Nephron progenitor cell (in vitro differentiated cells): ENCODE measurements around the gene MTCH1.
"Not testable (repeated sequence)": the region's sequence is repeated elsewhere in the genome, so short reads cannot be mapped to it uniquely, and the experiment has no call there.

ENCODE experiments used
- DNase-seq: peaks from one replicate; pipeline ENCODE4 v3.0.0; 2021
- H3K27ac Mint-ChIP-seq: 2 replicates; pipeline ENCODE4 v1.8.0; 2021; ENCODE audit warnings: mild to moderate bottlenecking, moderate library complexity, mixed read lengths
- H3K27me3 Mint-ChIP-seq: 2 replicates; pipeline ENCODE4 v1.8.0; 2021; ENCODE audit warnings: mild to moderate bottlenecking, low read depth, mixed read lengths; ENCODE audit not compliant: poor library complexity
- H3K36me3 Mint-ChIP-seq: 2 replicates; pipeline ENCODE4 v1.8.0; 2021; ENCODE audit warnings: low read depth, mixed read lengths
- H3K4me1 Mint-ChIP-seq: 2 replicates; pipeline ENCODE4 v1.8.0; 2021; ENCODE audit warnings: mixed read lengths
- H3K4me3 Mint-ChIP-seq: 2 replicates; pipeline ENCODE4 v1.8.0; 2021; ENCODE audit warnings: mild to moderate bottlenecking, moderate library complexity, mixed read lengths
- H3K9me3 Mint-ChIP-seq: 2 replicates; pipeline ENCODE4 v1.8.0; 2021; ENCODE audit warnings: mild to moderate bottlenecking, moderate library complexity, mixed read lengths
- TF ChIP-seq, protein P1 (sequence below): fragments of 200-600 bp; sonication (generic); IDR thresholded peaks from 2 replicates; pipeline ENCODE4 v1.5.0; 2021; ENCODE audit warnings: antibody characterized with exemption

The MTCH1 gene

DNA sequence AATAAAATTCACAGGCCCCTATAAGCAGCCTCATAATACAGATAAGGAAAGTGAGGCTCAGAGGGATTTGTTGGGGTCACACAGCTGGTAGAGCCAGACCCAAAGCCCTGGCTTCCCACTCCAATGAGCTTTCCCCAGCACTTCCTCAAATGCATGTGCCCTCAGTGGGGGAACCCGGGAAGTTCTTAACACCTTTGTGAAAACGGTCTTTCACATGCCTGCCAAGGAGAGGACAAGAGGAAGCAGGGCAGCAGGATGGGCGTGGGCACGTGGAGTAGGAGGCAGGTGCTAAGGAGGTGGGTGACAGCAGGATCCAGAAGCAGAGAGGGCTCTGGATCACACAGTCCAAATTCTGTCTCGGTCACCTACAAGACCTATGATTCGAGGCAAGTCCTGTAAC is 30.9 kb downstream of the MTCH1 start:
- DNase-seq, result no peak
- H3K27ac Mint-ChIP-seq, result no peak overlapping the region
- peaks cover 5% of the 10 kb centered on the region for H3K4me1 Mint-ChIP-seq
- no peaks in the 10 kb centered on the region for H3K9me3 Mint-ChIP-seq
- no peaks in the 10 kb centered on the region for H3K36me3 Mint-ChIP-seq
- H3K27me3 Mint-ChIP-seq, result peaks cover 26% of the 10 kb centered on the region
- H3K4me3 Mint-ChIP-seq, result no peak overlapping the region
- TF ChIP-seq, protein P1, sequence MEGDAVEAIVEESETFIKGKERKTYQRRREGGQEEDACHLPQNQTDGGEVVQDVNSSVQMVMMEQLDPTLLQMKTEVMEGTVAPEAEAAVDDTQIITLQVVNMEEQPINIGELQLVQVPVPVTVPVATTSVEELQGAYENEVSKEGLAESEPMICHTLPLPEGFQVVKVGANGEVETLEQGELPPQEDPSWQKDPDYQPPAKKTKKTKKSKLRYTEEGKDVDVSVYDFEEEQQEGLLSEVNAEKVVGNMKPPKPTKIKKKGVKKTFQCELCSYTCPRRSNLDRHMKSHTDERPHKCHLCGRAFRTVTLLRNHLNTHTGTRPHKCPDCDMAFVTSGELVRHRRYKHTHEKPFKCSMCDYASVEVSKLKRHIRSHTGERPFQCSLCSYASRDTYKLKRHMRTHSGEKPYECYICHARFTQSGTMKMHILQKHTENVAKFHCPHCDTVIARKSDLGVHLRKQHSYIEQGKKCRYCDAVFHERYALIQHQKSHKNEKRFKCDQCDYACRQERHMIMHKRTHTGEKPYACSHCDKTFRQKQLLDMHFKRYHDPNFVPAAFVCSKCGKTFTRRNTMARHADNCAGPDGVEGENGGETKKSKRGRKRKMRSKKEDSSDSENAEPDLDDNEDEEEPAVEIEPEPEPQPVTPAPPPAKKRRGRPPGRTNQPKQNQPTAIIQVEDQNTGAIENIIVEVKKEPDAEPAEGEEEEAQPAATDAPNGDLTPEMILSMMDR, result no peak

DNA sequence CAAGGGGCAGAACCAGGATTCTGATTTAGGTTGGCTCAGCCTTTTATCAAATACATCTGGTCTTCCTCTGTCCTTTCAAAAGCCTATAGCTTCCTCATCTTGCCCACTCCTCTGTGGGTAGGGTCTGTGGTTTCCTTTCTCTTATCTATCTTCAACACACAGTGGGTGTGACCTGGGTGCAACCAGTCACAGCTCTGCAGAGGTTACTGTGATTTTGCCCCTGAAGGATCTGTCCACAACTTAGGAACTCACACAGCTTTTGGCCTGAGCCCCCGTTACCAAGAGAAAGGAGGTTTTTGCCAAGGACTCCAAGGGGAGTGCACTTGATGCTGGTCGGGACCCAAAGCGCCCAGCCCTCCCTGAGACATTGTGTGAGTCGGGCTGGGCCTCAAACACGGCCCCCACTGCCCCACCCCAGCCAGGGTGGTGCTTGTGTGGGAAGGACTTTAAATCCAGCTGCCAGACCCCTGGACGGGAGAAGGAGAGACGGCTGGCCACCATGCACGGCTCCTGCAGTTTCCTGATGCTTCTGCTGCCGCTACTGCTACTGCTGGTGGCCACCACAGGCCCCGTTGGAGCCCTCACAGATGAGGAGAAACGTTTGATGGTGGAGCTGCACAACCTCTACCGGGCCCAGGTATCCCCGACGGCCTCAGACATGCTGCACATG is 31.6 kb downstream of the MTCH1 start, which contains the start of gene PI16:
Gene PI16, plus strand, starts transcription at position 477 of the 670 bp plus-strand sequence. Its CDS starts 23 bp downstream, at position 500.
- Mint-ChIP-seq H3K27ac (no peak within 1 kb of the TSS), H3K4me3 (no peak within 1 kb of the TSS), H3K27me3 (peaks cover 26% of the 10 kb centered on the region), H3K4me1 (peaks cover 5% of the 10 kb centered on the region), H3K9me3 (no peaks in the 10 kb centered on the region), H3K36me3 (no peaks in the 10 kb centered on the region)
- no peak for DNase-seq
- TF ChIP-seq, protein P1, result no peak

DNA sequence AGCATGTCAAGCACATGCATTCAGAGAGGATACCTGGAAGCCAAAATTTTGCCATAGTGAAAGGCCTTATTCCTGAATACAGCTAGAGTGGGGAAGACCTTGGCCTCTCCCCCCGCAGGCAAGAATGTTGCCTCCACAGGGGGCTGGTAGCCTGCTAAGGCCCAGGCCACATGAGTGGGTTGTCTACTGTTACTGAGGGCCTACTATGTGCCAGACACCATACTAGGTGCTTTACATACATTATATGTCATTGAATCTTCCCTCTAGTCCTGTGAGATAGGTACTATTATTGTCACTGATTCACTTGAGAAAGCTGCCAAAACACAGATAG is 32.1 kb downstream of the MTCH1 start:
- H3K9me3 Mint-ChIP-seq, result no peaks in the 10 kb centered on the region
- peaks cover 29% of the 10 kb centered on the region for H3K27me3 Mint-ChIP-seq
- no peak overlapping the region for H3K27ac Mint-ChIP-seq
- TF ChIP-seq, protein P1, result no peak
- no peak overlapping the region for H3K4me3 Mint-ChIP-seq
- no peak for DNase-seq
- peaks cover 5% of the 10 kb centered on the region for H3K4me1 Mint-ChIP-seq
- no peaks in the 10 kb centered on the region for H3K36me3 Mint-ChIP-seq

DNA sequence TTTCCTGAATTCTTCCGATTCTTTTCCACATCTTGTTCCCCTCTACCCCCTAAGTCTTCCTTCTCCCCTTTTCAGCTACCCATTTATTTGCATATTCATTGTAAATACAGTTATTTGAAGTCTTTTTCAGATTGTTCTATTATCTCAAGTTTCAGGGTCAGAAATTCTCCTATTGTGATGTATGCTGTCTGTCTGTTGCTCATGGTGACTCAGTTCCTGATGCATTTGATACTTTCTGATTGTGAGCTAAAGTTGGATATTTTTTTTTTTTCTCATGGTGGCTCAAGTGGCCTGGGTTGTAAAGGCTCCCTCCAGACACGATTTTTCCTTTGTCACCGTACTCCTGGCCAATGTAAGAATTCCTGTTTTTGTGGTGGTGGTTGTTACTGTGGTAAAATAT is 36.4 kb downstream of the MTCH1 start:
- no peak for DNase-seq
- Mint-ChIP-seq H3K27me3 (peaks cover 41% of the 10 kb centered on the region), H3K9me3 (no peaks in the 10 kb centered on the region), H3K36me3 (no peaks in the 10 kb centered on the region), H3K27ac (no peak overlapping the region), H3K4me1 (no peaks in the 10 kb centered on the region), H3K4me3 (no peak overlapping the region)
- TF ChIP-seq, protein P1, result no peak

DNA sequence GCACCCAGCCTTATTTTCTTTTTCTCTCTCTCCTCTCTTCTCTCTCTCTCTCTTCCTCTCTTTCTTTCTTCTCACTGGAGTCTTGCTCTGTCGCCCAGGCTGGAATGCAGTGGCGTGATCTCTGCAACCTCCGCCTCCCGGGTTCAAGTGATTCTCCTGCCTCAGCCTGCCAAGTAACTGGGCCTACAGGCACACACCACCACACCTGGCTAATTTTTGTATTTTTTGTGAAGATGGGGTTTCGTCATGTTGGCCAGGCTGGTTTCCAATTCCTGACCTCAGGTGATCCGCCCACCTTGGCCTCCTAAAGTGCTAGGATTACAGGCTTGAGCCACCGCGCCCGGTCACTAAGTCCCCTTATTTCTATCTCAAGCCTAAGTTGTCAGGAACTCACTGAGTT is 36.9 kb downstream of the MTCH1 start:
- H3K27me3 Mint-ChIP-seq, result peaks cover 42% of the 10 kb centered on the region
- H3K9me3 Mint-ChIP-seq, DNase-seq, H3K4me3 Mint-ChIP-seq, H3K36me3 Mint-ChIP-seq, H3K4me1 Mint-ChIP-seq, H3K27ac Mint-ChIP-seq: not testable (repeated sequence)

DNA sequence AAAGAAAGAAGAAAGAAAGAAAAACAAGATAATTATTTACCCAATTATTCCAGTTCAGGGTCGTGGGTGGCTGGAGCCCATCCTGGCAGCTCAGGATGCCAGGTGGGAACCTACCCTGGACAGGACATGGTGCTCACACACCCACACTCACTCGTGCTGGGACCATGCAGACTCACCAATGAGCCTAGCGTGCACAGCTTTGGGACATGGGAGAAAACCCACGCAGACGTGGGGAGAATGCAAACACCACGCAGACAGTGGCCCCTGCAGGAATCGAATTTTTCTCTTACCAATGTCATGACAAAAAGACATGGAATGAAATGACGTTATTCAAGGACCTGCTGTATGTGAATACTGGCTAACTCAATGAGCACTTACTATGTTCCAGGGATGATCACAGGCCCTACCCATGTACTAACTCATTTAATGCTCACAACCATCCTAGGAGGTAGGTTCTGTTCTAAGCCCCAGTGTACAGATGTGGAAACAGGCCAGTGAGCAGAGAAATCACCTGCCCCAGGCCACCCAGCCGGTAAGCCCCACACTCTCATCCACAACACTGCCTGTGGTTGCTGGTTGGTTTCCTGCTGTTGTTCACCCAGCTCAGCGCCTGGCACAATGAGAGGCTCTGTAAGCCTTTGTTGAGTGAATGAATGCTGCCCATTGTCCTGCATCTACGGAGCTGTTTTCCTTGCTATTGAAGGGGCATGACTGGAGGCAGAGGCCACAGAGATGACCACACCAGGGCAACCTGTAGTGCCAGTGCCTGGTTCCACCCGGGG is 38.2 kb downstream of the MTCH1 start:
- peaks cover 47% of the 10 kb centered on the region for H3K27me3 Mint-ChIP-seq
- no peaks in the 10 kb centered on the region for H3K36me3 Mint-ChIP-seq
- H3K4me1 Mint-ChIP-seq, result no peaks in the 10 kb centered on the region
- TF ChIP-seq, protein P1, result no peak
- H3K27ac Mint-ChIP-seq, result no peak overlapping the region
- no peak overlapping the region for H3K4me3 Mint-ChIP-seq
- DNase-seq, result no peak
- H3K9me3 Mint-ChIP-seq, result no peaks in the 10 kb centered on the region
